GM21390 (cell line): ENCODE data around the gene STT3B.
A peak's percentile ranks its signal among the peaks of the same experiment; 100 is the strongest.

ENCODE experiments used
- ATAC-seq: cut with Tn5 transposase; IDR thresholded peaks from one replicate; pipeline ENCODE4 v1.9.1; 2021; ENCODE audit not compliant: unreplicated experiment

Gene STT3B

DNA sequence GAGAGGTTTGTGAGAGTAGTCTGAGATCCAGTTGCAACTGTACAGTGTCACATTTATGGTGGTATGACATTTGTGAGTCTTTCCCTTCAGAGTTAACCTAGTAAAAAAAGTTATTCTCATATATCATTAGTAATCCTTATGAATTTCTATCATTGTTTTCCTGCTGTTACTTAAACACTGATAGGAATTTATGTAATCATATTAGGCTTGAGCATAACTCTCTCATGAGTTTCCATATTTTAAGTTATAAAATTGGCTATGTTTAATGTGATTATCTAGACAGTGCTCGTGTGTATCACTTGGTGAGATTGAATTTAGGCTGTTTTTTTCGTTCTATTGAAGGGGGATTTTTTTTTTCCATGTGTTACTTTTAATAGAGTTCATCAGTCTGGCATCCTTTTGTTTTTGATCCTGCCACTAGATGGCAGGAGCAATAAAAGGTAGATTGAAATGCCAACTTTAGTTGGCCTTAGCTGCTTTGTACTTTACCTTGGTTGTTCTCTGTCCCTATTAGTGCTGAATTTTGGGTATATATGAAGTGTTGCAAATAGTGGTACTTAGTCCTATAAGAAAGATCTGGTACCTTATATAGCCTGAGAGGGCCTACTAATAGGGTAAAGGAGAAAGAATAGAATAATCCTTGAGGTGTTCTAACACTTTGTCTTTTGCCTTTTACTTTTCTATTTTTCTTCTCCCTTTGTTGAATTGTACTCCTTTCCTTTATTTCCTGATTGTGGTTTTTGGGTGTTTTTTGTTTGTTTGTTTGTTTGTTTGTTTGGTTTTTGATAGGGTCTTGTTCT lies 17.9 kb downstream of the STT3B start:
- no peak for ATAC-seq

GRCh38 chr3:31551646-31552045 lies 18.9 kb downstream of the STT3B start:
- no peak for ATAC-seq

- ATAC-seq: no peak
These were observed 19.4 kb downstream of the STT3B start for GRCh38 chr3:31552103-31552502.

- ATAC-seq: no peak
These were observed 20.5 kb downstream of the STT3B start for GRCh38 chr3:31553258-31553657.

GRCh38 chr3:31555204-31555603 lies 22.5 kb downstream of the STT3B start:
- no peak for ATAC-seq

DNA sequence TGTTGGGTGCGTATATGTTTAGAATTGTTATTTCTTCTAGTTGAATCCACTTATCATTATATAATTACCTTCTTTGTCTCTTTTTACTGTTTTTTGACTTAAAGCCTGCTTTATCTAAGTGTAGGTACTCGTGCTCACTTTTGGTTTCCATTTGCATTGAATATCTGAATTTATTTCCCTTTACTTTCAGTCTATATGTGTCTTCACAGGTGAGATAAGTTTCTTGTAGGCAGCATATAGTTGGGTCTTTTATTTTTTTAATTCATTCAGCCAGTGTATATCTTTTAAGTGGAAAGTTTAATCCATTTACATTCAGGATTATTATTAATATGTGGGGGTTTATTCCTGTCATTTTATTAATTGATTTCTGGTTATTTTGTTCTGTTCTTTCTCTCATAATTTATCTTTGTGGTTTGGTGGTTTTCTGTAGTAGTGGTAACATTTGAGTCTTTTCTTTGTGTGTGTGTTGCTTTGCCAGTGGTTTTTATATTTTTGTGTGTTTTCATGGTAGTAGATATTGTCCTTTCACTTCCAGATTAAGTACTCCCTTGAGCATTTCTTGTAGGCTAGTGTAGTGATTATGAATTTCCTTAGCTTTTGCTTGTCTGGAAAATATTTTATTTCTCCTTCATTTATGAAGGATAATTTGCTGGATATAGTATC lies 27.3 kb downstream of the STT3B start:
- no peak for ATAC-seq

- ATAC-seq: no peak
These were observed 29.2 kb downstream of the STT3B start for GRCh38 chr3:31561891-31562290.

DNA sequence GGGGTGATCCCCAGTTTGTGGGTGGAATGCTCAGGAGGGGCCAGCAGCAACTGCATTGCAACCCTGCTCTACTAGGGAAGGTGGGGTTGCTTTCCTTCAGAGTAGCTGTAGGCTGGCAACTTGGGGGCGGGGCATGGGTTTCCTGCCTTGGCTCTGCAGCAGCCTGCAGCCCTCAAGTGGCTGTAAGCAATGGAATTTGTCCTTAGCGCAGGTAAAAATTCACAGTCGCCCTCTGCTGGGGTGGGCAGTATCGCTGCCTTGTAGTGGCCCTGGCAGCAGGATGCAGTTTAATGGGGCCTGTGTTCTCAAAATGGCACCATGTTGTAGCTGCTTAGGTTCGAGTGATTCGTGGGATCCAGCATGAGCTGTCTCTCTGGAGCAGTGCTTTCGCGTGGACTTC lies 29.8 kb downstream of the STT3B start:
- ATAC-seq: no peak

GRCh38 chr3:31565288-31565687 lies 32.6 kb downstream of the STT3B start:
- no peak for ATAC-seq

- peak; percentile 51 for ATAC-seq
These were observed 34.3 kb downstream of the STT3B start for GRCh38 chr3:31567036-31567435.

DNA sequence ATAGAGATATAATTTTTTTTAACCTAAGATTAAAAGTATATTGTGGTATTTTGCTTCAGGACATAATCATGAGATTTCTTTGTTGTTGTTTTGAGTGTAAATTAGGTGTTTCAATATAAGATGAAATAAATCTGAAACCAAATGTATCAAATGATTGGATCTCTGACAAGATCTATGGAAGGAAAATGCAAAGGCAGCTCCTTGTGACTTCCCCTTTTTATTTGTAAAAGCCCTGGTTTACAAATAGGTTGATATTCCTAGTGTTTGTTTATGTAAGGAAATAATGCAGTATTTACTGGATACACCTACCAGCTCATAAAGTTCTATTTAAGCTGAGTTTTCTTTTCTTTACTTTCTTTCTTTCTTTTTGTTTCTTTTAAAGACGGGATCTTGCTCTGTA lies 35.9 kb downstream of the STT3B start:
- ATAC-seq: no peak

DNA sequence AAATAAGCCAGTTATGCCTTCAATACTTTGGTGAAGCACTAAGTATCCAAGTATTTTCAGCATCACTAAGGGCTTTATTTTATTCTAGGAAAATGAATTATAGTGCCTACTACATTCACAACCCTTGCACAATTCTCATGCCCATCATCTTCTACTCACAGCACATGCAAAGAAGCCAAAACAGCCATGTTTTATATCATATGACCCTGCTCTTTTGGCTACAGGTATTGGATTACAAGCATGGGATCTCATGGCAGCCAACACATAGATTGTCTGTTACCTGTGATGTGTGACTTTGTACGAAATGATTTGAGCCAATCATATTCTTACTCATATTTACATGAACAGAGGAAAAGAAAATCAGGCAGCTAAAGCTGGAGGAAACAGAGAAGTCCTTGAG lies 38.6 kb downstream of the STT3B start:
- no peak for ATAC-seq

- peak; percentile 45 for ATAC-seq
These were observed 39.7 kb downstream of the STT3B start for GRCh38 chr3:31572236-31573004.

DNA sequence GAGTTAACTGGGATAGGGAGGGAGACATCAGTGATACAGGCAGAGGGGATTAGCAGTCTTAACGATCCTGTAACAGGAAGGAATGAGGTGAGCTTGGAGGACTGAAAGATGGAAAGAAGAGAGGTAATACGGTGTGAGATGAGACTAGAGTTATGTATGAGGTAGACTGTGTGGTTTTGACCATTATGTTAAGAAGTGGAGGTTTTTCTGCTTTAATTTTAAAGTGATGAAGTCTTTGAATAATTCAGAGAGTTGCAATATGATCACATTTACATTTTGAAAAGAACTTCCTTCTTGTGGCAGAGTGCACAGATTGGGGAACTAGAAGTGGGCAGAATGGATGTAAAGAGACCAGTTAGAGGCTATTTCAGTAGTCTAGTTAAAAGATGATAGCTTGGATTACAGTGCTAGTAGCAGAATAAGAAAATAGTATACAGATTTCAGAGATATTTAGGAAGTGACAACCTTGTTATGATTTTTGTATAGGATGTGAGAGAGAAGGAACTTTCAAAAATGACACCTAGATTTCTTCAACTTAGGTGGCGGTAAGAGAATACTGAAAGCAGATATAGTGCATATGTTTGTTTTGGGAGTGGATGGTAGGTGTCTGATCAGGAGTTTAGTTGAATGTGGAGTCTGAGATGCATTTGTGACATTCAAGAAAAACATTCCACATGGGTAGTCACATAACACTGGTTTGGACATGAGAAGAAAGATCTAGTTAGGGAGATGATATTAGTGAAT lies 40.5 kb downstream of the STT3B start:
- ATAC-seq: peak; percentile 35

- ATAC-seq: no peak
These were observed 42.7 kb downstream of the STT3B start for GRCh38 chr3:31575448-31575847.

DNA sequence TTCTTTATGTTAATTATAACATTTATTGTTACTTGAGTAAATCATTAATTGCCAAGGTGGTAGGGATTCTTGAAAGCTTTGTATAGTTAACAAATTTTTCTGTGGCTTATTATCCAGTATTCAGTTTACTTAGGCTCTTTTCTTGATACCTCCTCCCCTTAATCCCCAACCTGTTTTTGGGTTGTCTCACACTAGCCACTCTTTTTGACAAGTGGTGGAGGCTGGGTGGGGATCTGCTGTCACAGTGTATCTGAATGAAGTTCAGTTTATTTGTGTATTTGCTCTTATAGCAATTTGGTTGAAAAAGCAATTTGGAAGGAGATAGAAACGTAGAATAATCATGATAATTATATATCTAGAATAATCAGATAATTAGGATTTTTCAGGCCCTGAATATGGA lies 43.8 kb downstream of the STT3B start:
- no peak for ATAC-seq

- no peak for ATAC-seq
These were observed 44.5 kb downstream of the STT3B start for GRCh38 chr3:31577232-31577631.

- no peak for ATAC-seq
These were observed 47.1 kb downstream of the STT3B start for GRCh38 chr3:31579828-31580227.

DNA sequence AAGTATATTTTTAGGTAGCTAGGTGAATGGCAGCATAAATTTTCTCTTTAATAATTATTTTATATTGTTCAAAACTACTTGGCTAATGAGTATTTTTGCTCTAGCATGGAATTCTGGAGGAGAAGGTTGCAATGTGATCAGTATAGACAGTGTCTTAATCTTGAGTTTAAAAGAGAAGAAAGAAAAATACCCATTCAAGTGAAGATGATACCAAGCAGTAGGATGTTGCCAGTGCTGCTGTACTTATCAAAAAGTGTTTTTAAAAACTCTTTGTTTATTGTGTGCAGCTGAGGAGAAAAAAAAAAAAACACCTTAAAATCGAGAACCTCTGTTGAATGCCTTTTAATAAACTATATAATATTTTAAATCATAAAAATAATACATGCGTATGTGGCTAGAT lies 47.9 kb downstream of the STT3B start:
- no peak for ATAC-seq

- ATAC-seq: no peak
These were observed 48.9 kb downstream of the STT3B start for GRCh38 chr3:31581660-31582059.

DNA sequence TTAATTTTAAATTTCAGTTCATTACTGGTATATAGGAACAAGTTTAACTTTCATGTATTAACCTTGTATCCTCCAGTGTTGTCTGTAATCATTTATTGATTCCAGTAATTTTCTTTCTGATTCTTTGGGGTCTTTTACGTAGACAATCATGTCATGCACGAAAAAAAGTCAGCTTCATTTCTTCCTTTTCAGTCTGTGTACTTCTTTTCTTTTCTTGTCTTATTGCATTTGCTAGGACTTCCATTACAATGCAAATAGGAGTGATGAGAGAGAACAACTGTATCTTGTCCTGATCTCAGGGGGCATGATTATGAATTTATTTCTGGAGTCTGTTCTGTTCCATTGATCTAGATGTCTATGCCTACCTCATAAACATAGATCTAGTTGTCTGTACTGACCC lies 56.5 kb downstream of the STT3B start:
- no peak for ATAC-seq
